CD4-positive, alpha-beta T cell (primary cell): ENCODE measurements around the gene NUDT22. TPM values are rescaled to one million over a fixed set of nuclear protein-coding genes. Genes with fewer than 3 reads are reported as not detected.

Experiments used
- ATAC-seq: fragments of 200-7000 bp; cut with Tn5 transposase; one replicate; pipeline ENCODE4 v1.10.0; 2022; ENCODE audit warnings: mild to moderate bottlenecking; ENCODE audit not compliant: poor library complexity
- CTCF ChIA-PET: fragments of 350-600 bp; sonication (Branson Sonifier 250); formaldehyde crosslinking; loops from one replicate; lab custom pipeline; 2021; ENCODE audit warnings: antibody characterized with exemption, inconsistent platforms; lab: Charles Lee
- POLR2A ChIA-PET: fragments of 350-600 bp; sonication (Branson Sonifier 250); formaldehyde crosslinking; loops from one replicate; lab custom pipeline; 2021; ENCODE audit warnings: antibody characterized with exemption, inconsistent platforms; lab: Charles Lee
- DNase-seq, 14 experiments: peaks; one replicate each; pipeline ENCODE4 v3.0.0-alpha.2; 2013 to 2020; ENCODE audit warnings: mixed read lengths in 2 of 14
- H3K27ac ChIP-seq, 2 donors: one replicate each; pipeline versions ENCODE4 v1.5.1 to v1.7.0; 2013; ENCODE audit warnings: low read length in 2 of 2, low read depth in 1 of 2, mild to moderate bottlenecking in 1 of 2
- H3K27me3 ChIP-seq, 2 experiments: 1 replicate in 1 of 2; 2 replicates in 1 of 2; pipeline versions ENCODE4 v1.6.1 to v1.7.0; 2013; ENCODE audit warnings: low read length in 2 of 2, control low read depth in 1 of 2, mild to moderate bottlenecking in 1 of 2, moderate library complexity in 1 of 2; ENCODE audit not compliant: insufficient read depth in 2 of 2, control insufficient read depth in 1 of 2
- H3K36me3 ChIP-seq: one replicate; pipeline ENCODE4 v1.6.1; 2013; ENCODE audit warnings: low read length, control low read depth; ENCODE audit not compliant: insufficient read depth
- H3K4me1 ChIP-seq: one replicate; pipeline ENCODE4 v1.6.1; 2013; ENCODE audit warnings: low read length, control low read depth; ENCODE audit not compliant: insufficient read depth
- H3K4me3 ChIP-seq: one replicate; pipeline ENCODE4 v1.5.1; 2013; ENCODE audit warnings: mild to moderate bottlenecking, low read length, moderate library complexity
- H3K9me3 ChIP-seq, 2 experiments: 1 replicate in 1 of 2; 2 replicates in 1 of 2; pipeline versions ENCODE4 v1.6.1 to v1.7.0; 2013; ENCODE audit warnings: low read length in 2 of 2, mild to moderate bottlenecking in 2 of 2, control low read depth in 1 of 2, moderate library complexity in 1 of 2; ENCODE audit not compliant: control insufficient read depth in 1 of 2, insufficient read depth in 1 of 2
- H3K27ac Mint-ChIP-seq: one replicate; pipeline ENCODE4 v1.8.0; 2020; ENCODE audit warnings: mixed read lengths
- H3K27me3 Mint-ChIP-seq: one replicate; pipeline ENCODE4 v1.8.0; 2021; ENCODE audit warnings: mixed read lengths
- H3K36me3 Mint-ChIP-seq: one replicate; pipeline ENCODE4 v1.8.0; 2021; ENCODE audit warnings: low read depth, mixed read lengths
- H3K4me1 Mint-ChIP-seq: one replicate; pipeline ENCODE4 v1.8.0; 2021; ENCODE audit warnings: low read depth, mixed read lengths
- H3K4me3 Mint-ChIP-seq: one replicate; pipeline ENCODE4 v1.8.0; 2020; ENCODE audit warnings: mild to moderate bottlenecking, mixed read lengths
- H3K9me3 Mint-ChIP-seq: one replicate; pipeline ENCODE4 v1.8.0; 2020; ENCODE audit warnings: mixed read lengths
- intact Hi-C, 2 experiments: fragments of 100-400 bp; cut with DNase I in 1 of 2; cut with micrococcal nuclease in 1 of 2; formaldehyde crosslinking; loops; one replicate each; pipeline versions ENCODE4 v1.15.1 to v1.9.0; 2023 to 2025; cut with DNase I, micrococcal nuclease
- total RNA-seq, 174 experiments: library from RNA in 2 of 174; stranded (reverse) in 2 of 174; gene quantifications; one replicate each; pipeline ENCODE4 v1.2.3 and lab custom pipeline; 2021 to 2026
- TF ChIP-seq, protein P1 (sequence below): fragments of 200-600 bp; IDR thresholded peaks from one replicate; pipeline ENCODE4 v1.8.0; 2022; ENCODE audit warnings: antibody characterized with exemption, mild to moderate bottlenecking

Gene NUDT22
- total RNA-seq, 2 experiments from 2014 or later = 26.8 to 26.9 TPM

GRCh38 chr11:64269540-64270220 lies 43.6 kb downstream of the NUDT22 start:
- H3K4me1 Mint-ChIP-seq = peaks cover 32% of the 10 kb centered on the region
- ATAC-seq = peak; percentile 68
- H3K4me3 Mint-ChIP-seq = peak overlapping the region; percentile 94
- H3K36me3 Mint-ChIP-seq = peaks cover 20% of the 10 kb centered on the region
- peaks cover 5% of the 10 kb centered on the region for H3K27me3 Mint-ChIP-seq
- Histone ChIP-seq H3K4me3 (peak overlapping the region; percentile 97), H3K27ac (peak overlapping the region; percentile 92 to 99), H3K9me3 (no peaks in the 10 kb centered on the region), H3K36me3 (no peaks in the 10 kb centered on the region), H3K27me3 (no peaks in the 10 kb centered on the region), H3K4me1 (peaks cover 43% of the 10 kb centered on the region)
- peak overlapping the region; percentile 99 for H3K27ac Mint-ChIP-seq
- POLR2A ChIA-PET = interaction anchor here (0.7 to 6.6 kb wide), 21 partner anchors 14 to 1430 kb away, joined by 3 to 125 read pairs (median 16); partner anchors contain the start of genes BAD, CATSPERZ, CCDC88B and DNAJC4
- TF ChIP-seq, protein P1, sequence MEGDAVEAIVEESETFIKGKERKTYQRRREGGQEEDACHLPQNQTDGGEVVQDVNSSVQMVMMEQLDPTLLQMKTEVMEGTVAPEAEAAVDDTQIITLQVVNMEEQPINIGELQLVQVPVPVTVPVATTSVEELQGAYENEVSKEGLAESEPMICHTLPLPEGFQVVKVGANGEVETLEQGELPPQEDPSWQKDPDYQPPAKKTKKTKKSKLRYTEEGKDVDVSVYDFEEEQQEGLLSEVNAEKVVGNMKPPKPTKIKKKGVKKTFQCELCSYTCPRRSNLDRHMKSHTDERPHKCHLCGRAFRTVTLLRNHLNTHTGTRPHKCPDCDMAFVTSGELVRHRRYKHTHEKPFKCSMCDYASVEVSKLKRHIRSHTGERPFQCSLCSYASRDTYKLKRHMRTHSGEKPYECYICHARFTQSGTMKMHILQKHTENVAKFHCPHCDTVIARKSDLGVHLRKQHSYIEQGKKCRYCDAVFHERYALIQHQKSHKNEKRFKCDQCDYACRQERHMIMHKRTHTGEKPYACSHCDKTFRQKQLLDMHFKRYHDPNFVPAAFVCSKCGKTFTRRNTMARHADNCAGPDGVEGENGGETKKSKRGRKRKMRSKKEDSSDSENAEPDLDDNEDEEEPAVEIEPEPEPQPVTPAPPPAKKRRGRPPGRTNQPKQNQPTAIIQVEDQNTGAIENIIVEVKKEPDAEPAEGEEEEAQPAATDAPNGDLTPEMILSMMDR = no peak
- H3K9me3 Mint-ChIP-seq = no peaks in the 10 kb centered on the region
- CTCF ChIA-PET = interaction anchor here (0.7 to 3.4 kb wide), 10 partner anchors 23 to 84 kb away, joined by 3 to 19 read pairs (median 6); partner anchors contain the start of genes ESRRA, PPP1R14B, PRDX5 and STIP1
- intact Hi-C loops = loop anchor here (1.0 to 5.0 kb wide), 10 partner anchors 16 to 64 kb away; partner anchors contain the start of genes GPR137 (in 2 of the 2), TRMT112 (in 2 of the 2), DNAJC4 (in 1 of the 2) and ESRRA (in 1 of the 2)
- DNase-seq = peak; percentile 94 to 99 (median 96)

GRCh38 chr11:64275031-64275800 lies 49.1 kb downstream of the NUDT22 start:
- Mint-ChIP-seq H3K36me3 (peaks cover 19% of the 10 kb centered on the region), H3K4me3 (peak overlapping the region; percentile 25), H3K27me3 (peaks cover 3% of the 10 kb centered on the region), H3K4me1 (peaks cover 12% of the 10 kb centered on the region), H3K27ac (no peak overlapping the region), H3K9me3 (no peaks in the 10 kb centered on the region)
- Histone ChIP-seq H3K27me3 (no peaks in the 10 kb centered on the region), H3K27ac (no peak overlapping the region), H3K36me3 (peaks cover 22% of the 10 kb centered on the region), H3K4me1 (peaks cover 21% of the 10 kb centered on the region), H3K4me3 (no peak overlapping the region), H3K9me3 (no peaks in the 10 kb centered on the region)
- ChIA-PET CTCF (interaction anchor here (0.6 to 1.6 kb wide), 4 partner anchors 24 to 1452 kb away, joined by 3 to 5 read pairs (median 3); partner anchors contain the start of gene PLCB3), POLR2A (interaction anchor here (1.0 kb wide), 1 partner anchor 68 kb away, joined by 3 read pairs; no protein-coding TSS in a partner anchor)
- intact Hi-C loops = no loop called here
- ATAC-seq (no peak), DNase-seq (no peak)
- TF ChIP-seq, protein P1 = no peak

DNA sequence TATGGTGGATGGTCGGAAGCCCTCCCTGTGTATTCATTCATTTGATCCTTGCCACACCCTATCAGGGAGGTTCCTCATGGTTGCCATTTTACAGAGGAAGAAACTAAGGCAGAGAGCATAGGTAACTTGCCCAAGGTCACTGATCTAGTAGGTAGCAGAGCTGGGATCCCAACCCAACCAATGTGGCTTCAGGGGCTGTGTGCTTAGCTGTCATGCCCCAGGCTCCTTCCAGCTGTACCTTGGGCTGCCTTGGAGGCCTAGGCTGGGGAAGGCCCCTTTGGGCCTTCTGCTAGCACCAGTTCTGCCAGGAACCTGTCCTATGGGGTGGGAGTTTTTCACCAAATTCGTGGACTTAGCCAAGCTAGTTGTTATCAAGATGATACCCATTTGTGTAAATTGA lies 49.8 kb downstream of the NUDT22 start:
- Histone ChIP-seq H3K4me3 (no peak overlapping the region), H3K4me1 (peaks cover 15% of the 10 kb centered on the region), H3K27me3 (no peaks in the 10 kb centered on the region), H3K36me3 (peaks cover 22% of the 10 kb centered on the region), H3K27ac (no peak overlapping the region), H3K9me3 (no peaks in the 10 kb centered on the region)
- TF ChIP-seq, protein P1 = no peak
- H3K4me3 Mint-ChIP-seq = no peak overlapping the region
- H3K27ac Mint-ChIP-seq = no peak overlapping the region
- H3K27me3 Mint-ChIP-seq = no peaks in the 10 kb centered on the region
- CTCF ChIA-PET = interaction anchor here (1.3 to 1.6 kb wide), 3 partner anchors 24 to 29 kb away, joined by 3 to 5 read pairs (median 3); partner anchors contain the start of gene PLCB3
- no peaks in the 10 kb centered on the region for H3K9me3 Mint-ChIP-seq
- intact Hi-C loops = no loop called here
- POLR2A ChIA-PET = interaction anchor here (1.0 kb wide), 1 partner anchor 68 kb away, joined by 3 read pairs; no protein-coding TSS in a partner anchor
- peaks cover 9% of the 10 kb centered on the region for H3K4me1 Mint-ChIP-seq
- DNase-seq (no peak), ATAC-seq (no peak)
- peaks cover 13% of the 10 kb centered on the region for H3K36me3 Mint-ChIP-seq
